Activated CD4-positive, alpha-beta memory T cell treated with anti-CD3 and anti-CD28 coated beads, Interleukin-2, amount 10 ng/mL, durations not matched to agents 7 days and 5 days (primary cell): ENCODE results near the gene SNAPC4. TPM values are rescaled to one million over a fixed set of nuclear protein-coding genes. Genes with fewer than 3 reads are reported as not detected.
"Not testable (repeated sequence)": the region's sequence is repeated elsewhere in the genome, so short reads cannot be mapped to it uniquely, and the experiment has no call there.

Source experiments
- CTCF ChIA-PET: fragments of 350-600 bp; sonication (Branson Sonifier 250); formaldehyde crosslinking; loops from one replicate; lab custom pipeline; 2021; ENCODE audit warnings: antibody characterized with exemption, inconsistent platforms; lab: Charles Lee
- POLR2A ChIA-PET: fragments of 350-600 bp; sonication (Branson Sonifier 250); formaldehyde crosslinking; loops from one replicate; lab custom pipeline; 2021; ENCODE audit warnings: antibody characterized with exemption; lab: Charles Lee
- DNase-seq: peaks from one replicate; pipeline ENCODE4 v3.0.0-alpha.2; 2020
- H3K27ac Mint-ChIP-seq: one replicate; pipeline ENCODE4 v1.8.0; 2021; ENCODE audit warnings: mild to moderate bottlenecking, mixed read lengths
- H3K27me3 Mint-ChIP-seq: one replicate; pipeline ENCODE4 v1.8.0; 2021; ENCODE audit warnings: mixed read lengths
- H3K36me3 Mint-ChIP-seq: one replicate; pipeline ENCODE4 v1.8.0; 2021; ENCODE audit warnings: low read depth, mixed read lengths
- H3K4me1 Mint-ChIP-seq: one replicate; pipeline ENCODE4 v1.8.0; 2021; ENCODE audit warnings: mixed read lengths
- H3K4me3 Mint-ChIP-seq: one replicate; pipeline ENCODE4 v1.8.0; 2021; ENCODE audit warnings: mild to moderate bottlenecking, mixed read lengths
- H3K9me3 Mint-ChIP-seq: one replicate; pipeline ENCODE4 v1.8.0; 2021; ENCODE audit warnings: mixed read lengths
- total RNA-seq, 2 experiments: library from RNA; stranded (reverse); gene quantifications; one replicate each; pipeline ENCODE4 v1.2.3, GENCODE V29; 2021

SNAPC4 gene
- total RNA-seq, 2 experiments from 2014 or later: 8.8 TPM

DNA sequence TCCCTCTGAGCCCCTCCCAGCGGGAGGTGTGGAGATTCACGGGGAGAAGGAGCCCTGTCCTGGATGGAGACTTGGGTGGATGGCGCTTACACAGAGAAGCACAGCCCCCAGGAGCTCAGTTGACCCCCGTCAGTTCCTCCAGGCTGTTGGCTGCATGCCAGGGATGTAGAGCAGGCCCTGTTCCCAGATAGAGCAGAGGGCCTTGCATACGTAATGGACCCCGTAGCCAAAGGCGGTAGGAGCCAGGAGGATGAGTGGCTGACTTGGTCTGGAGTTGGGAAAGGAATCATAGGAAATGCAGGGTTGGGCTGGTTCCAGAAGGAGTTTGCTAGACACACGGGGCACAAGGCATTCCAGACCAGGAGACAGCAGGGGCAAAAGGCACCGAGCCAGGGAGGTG, 13.0 kb upstream of the SNAPC4 start:
- H3K9me3 Mint-ChIP-seq: no peaks in the 10 kb centered on the region
- peaks cover 56% of the 10 kb centered on the region for H3K36me3 Mint-ChIP-seq
- no peaks in the 10 kb centered on the region for H3K27me3 Mint-ChIP-seq

DNA sequence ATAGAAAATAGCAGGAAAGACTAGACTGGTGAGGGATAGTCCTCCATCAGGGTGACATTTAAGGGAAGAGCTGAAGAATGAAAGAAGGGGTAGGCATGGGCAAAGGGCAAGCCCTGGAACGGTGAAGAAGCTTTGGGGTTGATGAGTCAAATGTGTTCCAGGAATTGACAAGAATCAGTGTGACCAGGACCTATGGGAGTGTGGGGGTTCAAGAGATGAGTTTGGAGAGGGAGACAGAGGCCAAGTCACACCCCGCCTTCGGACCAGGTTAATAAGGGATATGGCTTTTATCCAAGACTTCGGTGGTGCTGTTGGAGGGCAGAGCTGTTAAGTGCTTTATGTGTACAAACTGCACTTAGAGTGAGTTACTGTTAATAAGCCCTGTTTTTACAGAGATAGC, 11.4 kb upstream of the SNAPC4 start:
- POLR2A ChIA-PET: interaction anchor here (1.1 to 3.4 kb wide), 4 partner anchors 10 to 29 kb away, joined by 4 to 27 read pairs (median 10); partner anchors contain the start of gene SNAPC4
- no peaks in the 10 kb centered on the region for H3K27me3 Mint-ChIP-seq
- H3K27ac Mint-ChIP-seq: peak overlapping the region; percentile 82
- CTCF ChIA-PET: interaction anchor here (3.3 kb wide), 1 partner anchor 11 kb away, joined by 22 read pairs; the partner anchor contains the start of gene SNAPC4
- H3K36me3 Mint-ChIP-seq: peaks cover 55% of the 10 kb centered on the region
- peaks cover 49% of the 10 kb centered on the region for H3K4me1 Mint-ChIP-seq
- peak overlapping the region; percentile 87 for H3K4me3 Mint-ChIP-seq
- DNase-seq: no peak
- H3K9me3 Mint-ChIP-seq: no peaks in the 10 kb centered on the region

More for the DNA sequence above, 13.0 kb upstream of the SNAPC4 start:
- POLR2A ChIA-PET: no interaction called here
- CTCF ChIA-PET: no interaction called here
- DNase-seq: no peak
- Mint-ChIP-seq H3K27ac (no peak overlapping the region), H3K4me1 (peaks cover 38% of the 10 kb centered on the region), H3K4me3 (no peak overlapping the region)

DNA sequence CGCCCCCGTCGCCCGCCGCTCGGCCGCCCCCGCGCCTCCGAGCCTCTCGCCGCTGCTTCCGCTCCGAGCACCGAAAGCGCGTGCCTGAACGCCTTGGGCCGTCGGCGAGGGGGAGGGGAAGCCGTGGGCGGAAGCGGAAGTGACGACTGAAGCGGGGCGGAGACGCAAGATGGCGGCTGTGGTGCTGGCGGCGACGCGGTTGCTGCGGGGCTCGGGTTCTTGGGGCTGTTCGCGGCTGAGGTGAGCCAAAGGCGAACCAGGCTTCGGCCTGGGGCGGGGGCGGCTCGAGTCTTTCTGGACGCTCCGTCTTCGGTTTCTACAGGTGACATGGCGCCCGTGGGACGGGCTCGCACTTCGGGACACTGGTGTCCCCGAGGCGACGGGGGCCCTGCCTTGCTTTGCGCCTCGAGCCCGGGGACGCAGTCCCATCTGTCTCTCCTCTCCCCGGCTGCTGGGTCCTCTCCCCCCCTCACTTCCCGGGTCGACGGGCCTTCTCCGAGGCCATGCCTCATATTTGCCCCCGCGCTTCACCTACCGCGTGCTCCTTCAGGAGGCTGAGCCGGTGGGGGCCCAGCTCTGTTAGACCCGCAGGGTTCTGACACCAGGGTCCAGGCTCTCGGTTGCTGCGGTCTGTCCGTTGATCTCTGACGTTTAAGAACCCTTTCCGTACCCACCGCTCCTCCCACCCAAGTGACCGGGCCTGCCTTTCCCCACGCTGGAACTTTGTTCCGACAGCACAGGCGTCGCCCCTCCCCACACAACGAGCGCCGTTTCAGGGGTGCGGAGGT, 10.7 kb upstream of the SNAPC4 start, which contains the start of the genes ENTR1 and PMPCA:
Gene ENTR1, minus strand, starts transcription at position 115 of the 788 bp plus-strand sequence. CDS start 217 bp downstream, outside the sequence.
Gene PMPCA, plus strand, starts transcription at position 159 of the 788 bp plus-strand sequence. Its CDS starts 11 bp downstream, at position 170.
- Mint-ChIP-seq H3K27me3 (no peaks in the 10 kb centered on the region), H3K9me3 (no peaks in the 10 kb centered on the region), H3K4me3 (peak within 1 kb of the TSS; percentile 87), H3K4me1 (peaks cover 52% of the 10 kb centered on the region), H3K27ac (peak within 1 kb of the TSS; percentile 84), H3K36me3 (peaks cover 58% of the 10 kb centered on the region)
- CTCF ChIA-PET: interaction anchor here (0.8 to 3.3 kb wide), 4 partner anchors 10 to 47 kb away, joined by 3 to 22 read pairs (median 6); partner anchors contain the start of genes DNLZ and SNAPC4
- POLR2A ChIA-PET: interaction anchor here (0.8 to 3.4 kb wide), 10 partner anchors 10 to 317 kb away, joined by 3 to 27 read pairs (median 4); partner anchors contain the start of genes DNLZ, SNAPC4 and TMEM250
- peak; percentile 94 for DNase-seq

DNA sequence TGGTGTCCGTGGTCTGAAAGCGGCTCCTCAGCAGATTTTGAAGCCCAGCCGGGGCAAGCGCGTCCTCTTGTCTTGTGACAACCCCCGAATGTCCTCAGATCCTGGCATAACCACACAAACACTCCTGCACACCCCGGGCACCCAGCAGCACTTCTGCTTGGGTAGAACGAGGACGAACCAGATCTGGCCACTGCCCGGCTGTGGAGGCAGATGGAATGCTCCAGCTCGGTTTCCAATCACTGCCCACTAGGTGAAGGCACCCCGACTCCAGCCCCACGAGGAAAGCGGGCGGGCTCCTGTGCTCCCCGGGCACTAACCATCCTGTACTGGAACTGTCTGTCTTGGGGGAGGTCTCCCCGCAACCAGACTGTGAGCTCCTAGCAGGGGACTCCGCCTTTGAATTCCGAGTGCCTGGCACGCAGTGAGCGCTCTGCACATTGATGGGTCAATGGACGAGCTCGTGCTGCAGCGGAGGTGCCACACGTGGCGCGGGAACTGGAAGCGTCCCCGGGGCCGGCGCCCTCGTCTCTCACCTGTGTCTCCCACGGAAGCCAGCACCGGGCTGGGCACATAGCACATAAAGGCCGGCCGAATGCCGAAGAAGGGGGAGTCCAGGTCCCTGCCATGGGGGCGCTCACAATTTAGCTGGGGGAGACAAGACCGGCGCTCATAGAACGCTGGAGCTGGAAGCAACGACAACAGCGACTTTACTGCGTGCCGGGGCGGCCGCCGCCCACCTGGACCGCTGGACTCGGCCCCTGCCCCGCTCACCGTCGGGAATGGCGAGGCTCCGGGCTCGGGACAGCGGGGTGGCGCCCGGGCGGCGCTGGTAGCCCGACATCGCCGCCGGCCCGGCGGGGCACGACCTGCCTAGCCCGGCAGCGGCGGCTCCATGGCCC, 9.8 kb upstream of the SNAPC4 start:
- CTCF ChIA-PET: interaction anchor here (0.8 to 3.3 kb wide), 5 partner anchors 9 to 46 kb away, joined by 3 to 22 read pairs (median 4); partner anchors contain the start of genes DNLZ and SNAPC4
- POLR2A ChIA-PET: interaction anchor here (0.8 to 3.4 kb wide), 12 partner anchors 9 to 318 kb away, joined by 3 to 27 read pairs (median 4); partner anchors contain the start of genes DNLZ, SNAPC4 and TMEM250
- H3K9me3 Mint-ChIP-seq: no peaks in the 10 kb centered on the region

DNA sequence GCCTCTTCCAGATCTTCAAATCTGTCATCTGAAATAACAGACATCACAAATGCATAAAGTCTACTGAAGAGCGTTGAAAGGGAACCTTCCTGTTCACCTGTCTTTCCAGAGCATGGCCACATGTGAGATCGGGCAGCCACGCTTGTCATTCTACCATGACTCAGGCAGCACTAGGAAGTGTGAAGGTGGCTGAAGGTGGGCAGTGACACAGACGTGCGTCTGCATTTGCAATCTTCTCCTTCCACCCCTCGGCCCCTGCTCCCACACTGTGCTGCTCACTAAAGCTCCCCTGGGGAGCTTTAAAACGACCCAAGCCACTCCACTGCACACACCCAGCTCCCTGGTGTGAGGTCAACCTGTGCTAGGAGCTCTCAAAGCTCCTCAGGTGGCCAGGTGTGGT, 7.9 kb upstream of the SNAPC4 start:
- no peaks in the 10 kb centered on the region for H3K9me3 Mint-ChIP-seq
- no peak overlapping the region for H3K4me3 Mint-ChIP-seq
- H3K36me3 Mint-ChIP-seq: peaks cover 59% of the 10 kb centered on the region
- peaks cover 73% of the 10 kb centered on the region for H3K4me1 Mint-ChIP-seq
- H3K27me3 Mint-ChIP-seq: no peaks in the 10 kb centered on the region
- POLR2A ChIA-PET: interaction anchor here (1.7 kb wide), 1 partner anchor 33 kb away, joined by 3 read pairs; no protein-coding TSS in a partner anchor
- no peak for DNase-seq
- CTCF ChIA-PET: no interaction called here
- H3K27ac Mint-ChIP-seq: peak overlapping the region; percentile 16

More for the DNA sequence above, 9.8 kb upstream of the SNAPC4 start:
- H3K4me3 Mint-ChIP-seq: peak overlapping the region; percentile 84
- H3K27me3 Mint-ChIP-seq: no peaks in the 10 kb centered on the region
- H3K27ac Mint-ChIP-seq: peak overlapping the region; percentile 84
- H3K36me3 Mint-ChIP-seq: peaks cover 64% of the 10 kb centered on the region
- H3K4me1 Mint-ChIP-seq: peaks cover 61% of the 10 kb centered on the region
- peak; percentile 47 for DNase-seq

DNA sequence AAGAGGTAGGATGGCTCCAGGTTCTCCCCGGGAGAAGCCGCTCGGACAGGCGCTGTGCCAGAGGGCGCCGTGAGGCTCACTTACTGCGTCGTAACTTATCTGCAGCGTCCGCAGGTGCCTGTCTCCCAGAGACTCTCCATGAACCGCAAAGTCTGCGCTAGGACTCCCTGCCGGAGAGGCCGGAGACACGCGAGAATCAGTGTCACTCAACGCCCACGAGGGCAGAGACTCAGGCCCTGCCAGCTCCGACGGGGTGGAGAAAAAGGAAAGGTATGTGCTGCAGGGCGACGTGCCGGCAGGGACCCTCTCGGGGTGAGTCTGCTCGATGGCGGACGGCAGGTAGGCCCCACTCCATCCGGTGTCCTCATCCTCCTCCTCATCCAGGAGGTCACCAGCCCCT, 7.1 kb upstream of the SNAPC4 start:
- DNase-seq, CTCF ChIA-PET, H3K4me3 Mint-ChIP-seq, H3K27me3 Mint-ChIP-seq, H3K27ac Mint-ChIP-seq, H3K9me3 Mint-ChIP-seq: not testable (repeated sequence)
- Mint-ChIP-seq H3K4me1 (peaks cover 77% of the 10 kb centered on the region), H3K36me3 (peaks cover 57% of the 10 kb centered on the region)
- POLR2A ChIA-PET: interaction anchor here (1.8 kb wide), 1 partner anchor 22 kb away, joined by 5 read pairs; no protein-coding TSS in a partner anchor

DNA sequence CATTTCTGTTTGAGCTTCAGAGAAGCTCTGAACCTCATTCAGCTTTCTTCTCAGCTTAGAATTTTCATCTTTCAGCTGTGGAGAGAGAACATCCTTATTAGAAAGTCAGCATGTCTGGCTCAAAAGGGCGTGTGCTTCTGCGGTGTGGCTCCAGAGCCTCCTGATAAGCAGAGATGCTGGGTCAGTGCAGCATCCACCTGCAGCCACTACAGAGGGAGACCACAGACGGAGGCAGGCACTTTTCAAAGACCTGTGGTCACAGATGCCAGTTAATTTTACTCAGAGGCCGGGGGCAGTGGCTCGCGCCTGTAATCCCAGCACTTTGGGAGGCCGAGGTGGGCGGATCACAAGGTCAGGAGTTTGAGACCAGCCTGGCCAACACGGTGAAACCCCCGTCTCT, 5.9 kb upstream of the SNAPC4 start:
- H3K27me3 Mint-ChIP-seq, H3K9me3 Mint-ChIP-seq, H3K4me3 Mint-ChIP-seq, CTCF ChIA-PET, DNase-seq: not testable (repeated sequence)
- Mint-ChIP-seq H3K36me3 (peaks cover 61% of the 10 kb centered on the region), H3K4me1 (peaks cover 74% of the 10 kb centered on the region), H3K27ac (peak overlapping the region; percentile 93)
- POLR2A ChIA-PET: interaction anchor here (1.8 to 2.0 kb wide), 2 partner anchors 21 to 43 kb away, joined by 5 to 7 read pairs; partner anchors contain the start of gene DNLZ

DNA sequence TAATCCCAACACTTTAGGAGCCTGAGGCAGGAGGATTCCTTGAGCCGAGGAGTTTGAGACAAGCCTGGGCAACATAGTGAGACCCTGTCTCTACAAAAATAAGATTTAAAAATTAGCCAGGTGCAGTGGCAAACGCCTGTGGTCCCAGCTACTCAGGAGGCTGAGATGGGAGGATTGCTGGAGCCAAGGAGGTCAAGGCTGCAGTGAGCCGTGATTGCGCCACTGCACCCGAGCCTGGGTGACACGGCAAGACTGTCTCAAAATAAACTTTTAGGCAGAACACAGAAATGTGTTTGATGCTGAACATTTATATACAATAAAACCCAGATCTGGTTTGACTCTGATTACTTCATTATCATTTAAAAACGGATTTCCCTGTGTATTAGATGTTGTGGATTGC, 5.5 kb upstream of the SNAPC4 start:
- no peak for DNase-seq
- Mint-ChIP-seq H3K4me1 (peaks cover 78% of the 10 kb centered on the region), H3K4me3 (no peak overlapping the region), H3K27ac (peak overlapping the region; percentile 93), H3K9me3 (no peaks in the 10 kb centered on the region), H3K27me3 (no peaks in the 10 kb centered on the region), H3K36me3 (peaks cover 61% of the 10 kb centered on the region)
- POLR2A ChIA-PET: interaction anchor here (1.8 to 2.0 kb wide), 2 partner anchors 21 to 42 kb away, joined by 5 to 7 read pairs; partner anchors contain the start of gene DNLZ
- CTCF ChIA-PET: no interaction called here

DNA sequence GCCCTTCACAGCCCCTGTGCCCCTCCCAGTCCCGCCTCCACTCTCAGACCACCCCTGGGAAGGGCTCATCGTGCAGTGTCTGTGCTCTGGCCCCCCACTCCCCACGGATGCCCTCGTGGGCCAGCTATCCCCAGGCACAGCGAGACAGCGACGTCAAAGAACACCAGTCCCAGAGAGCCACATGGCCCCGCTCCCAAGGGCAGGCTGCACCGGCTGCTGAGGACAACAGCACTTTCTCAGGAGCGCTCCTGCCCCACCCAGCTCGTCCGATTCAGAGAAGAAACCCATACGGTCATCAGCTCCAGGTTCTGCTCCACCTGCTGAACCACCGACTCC, 4.8 kb upstream of the SNAPC4 start:
- Mint-ChIP-seq H3K27me3 (no peaks in the 10 kb centered on the region), H3K4me3 (peak overlapping the region; percentile 66), H3K4me1 (peaks cover 78% of the 10 kb centered on the region), H3K9me3 (no peaks in the 10 kb centered on the region), H3K27ac (peak overlapping the region; percentile 93), H3K36me3 (peaks cover 59% of the 10 kb centered on the region)
- POLR2A ChIA-PET: interaction anchor here (0.9 to 2.0 kb wide), 5 partner anchors 9 to 134 kb away, joined by 3 to 7 read pairs (median 3); partner anchors contain the start of gene DNLZ
- CTCF ChIA-PET: interaction anchor here (0.6 kb wide), 1 partner anchor 19 kb away, joined by 3 read pairs; no protein-coding TSS in a partner anchor
- DNase-seq: no peak

DNA sequence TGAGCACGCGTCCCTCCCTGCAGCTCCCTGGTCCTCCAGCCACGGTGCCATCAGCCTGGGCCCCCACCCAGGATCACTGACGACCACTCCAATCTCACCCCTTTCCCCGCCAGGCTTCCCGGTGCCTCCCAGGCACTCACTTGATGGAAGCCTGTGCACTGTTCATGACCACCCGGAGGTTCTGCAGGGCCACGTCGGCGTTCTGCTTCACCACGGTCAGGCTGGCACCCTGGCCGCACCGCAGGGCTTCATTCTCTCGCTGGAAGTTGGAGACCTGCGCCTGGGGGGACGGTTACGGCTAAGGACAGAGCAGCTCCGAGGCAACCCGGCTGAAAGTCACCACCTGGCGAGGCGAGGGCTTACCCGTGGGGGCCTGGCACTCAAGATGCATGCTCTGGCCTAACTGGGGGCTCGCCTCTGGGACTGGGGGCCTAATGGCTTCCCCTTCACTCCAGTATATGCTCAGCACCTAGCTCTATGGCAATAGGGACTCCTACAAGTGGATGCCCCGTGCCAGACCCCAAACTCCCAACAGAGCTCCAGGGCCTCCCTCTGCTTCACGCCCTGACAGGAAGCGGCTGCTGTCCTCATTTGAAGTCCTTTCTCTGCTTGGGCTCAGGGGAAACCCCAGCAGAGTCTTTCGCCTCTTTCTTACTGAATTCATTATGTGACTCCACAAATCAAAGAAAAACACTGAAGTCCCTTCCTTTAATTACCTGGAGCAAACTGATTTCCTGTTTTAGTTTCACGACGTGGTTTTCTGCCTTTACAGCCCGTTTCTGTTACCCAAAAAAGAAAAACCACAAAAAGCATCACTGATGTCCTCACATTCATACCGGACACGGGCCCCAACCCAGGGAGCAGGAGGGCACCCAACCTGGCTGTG, 4.2 kb upstream of the SNAPC4 start:
- peaks cover 74% of the 10 kb centered on the region for H3K4me1 Mint-ChIP-seq
- H3K9me3 Mint-ChIP-seq: no peaks in the 10 kb centered on the region
- ChIA-PET CTCF (interaction anchor here (0.6 to 3.9 kb wide), 3 partner anchors 18 to 135 kb away, joined by 3 to 31 read pairs (median 3); partner anchors contain the start of gene DNLZ), POLR2A (interaction anchor here (0.7 to 3.6 kb wide), 9 partner anchors 8 to 836 kb away, joined by 3 to 23 read pairs (median 4); partner anchors contain the start of gene DNLZ)
- peak; percentile 57 for DNase-seq
- H3K27me3 Mint-ChIP-seq: no peaks in the 10 kb centered on the region
- H3K27ac Mint-ChIP-seq: peak overlapping the region; percentile 93
- peak overlapping the region; percentile 66 for H3K4me3 Mint-ChIP-seq
- H3K36me3 Mint-ChIP-seq: peaks cover 56% of the 10 kb centered on the region

DNA sequence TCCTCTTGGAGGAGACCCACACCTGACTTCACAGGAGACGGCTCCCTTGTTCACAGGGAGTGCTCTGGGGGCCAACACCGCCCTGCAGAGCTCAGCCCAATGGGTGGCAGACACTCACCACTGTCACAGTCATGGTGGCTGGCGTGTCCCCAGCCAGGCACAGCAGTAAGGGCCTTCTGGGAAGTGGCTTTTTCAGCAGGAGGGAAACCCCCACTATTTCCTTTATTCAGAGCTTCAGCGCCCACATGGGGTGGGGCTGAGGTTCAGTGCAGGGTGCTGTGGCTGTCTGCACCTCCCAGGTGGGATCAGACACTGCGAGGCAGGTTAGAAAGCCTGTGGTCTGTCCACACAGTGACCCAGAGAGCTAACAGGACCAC, 3.6 kb upstream of the SNAPC4 start:
- ChIA-PET POLR2A (interaction anchor here (0.7 to 3.6 kb wide), 8 partner anchors 19 to 837 kb away, joined by 3 to 23 read pairs (median 4); partner anchors contain the start of gene DNLZ), CTCF (interaction anchor here (1.0 to 3.9 kb wide), 2 partner anchors 40 to 136 kb away, joined by 3 to 31 read pairs; partner anchors contain the start of gene DNLZ)
- Mint-ChIP-seq H3K27ac (peak overlapping the region; percentile 93), H3K4me1 (peaks cover 74% of the 10 kb centered on the region), H3K27me3 (no peaks in the 10 kb centered on the region), H3K9me3 (no peaks in the 10 kb centered on the region), H3K4me3 (peak overlapping the region; percentile 66), H3K36me3 (peaks cover 55% of the 10 kb centered on the region)
- DNase-seq: peak; percentile 85
